ENCODE results near the gene WLS. TPM values are rescaled to one million over a fixed set of nuclear protein-coding genes. Genes with fewer than 3 reads are reported as not detected.

The WLS gene
- total and polyA plus RNA-seq, 10 of the 15 experiments (the other 5 are each of a cell fraction or from before 2014, with no cell fraction given) = 0.04 to 0.36 TPM; not detected in 8

DNA sequence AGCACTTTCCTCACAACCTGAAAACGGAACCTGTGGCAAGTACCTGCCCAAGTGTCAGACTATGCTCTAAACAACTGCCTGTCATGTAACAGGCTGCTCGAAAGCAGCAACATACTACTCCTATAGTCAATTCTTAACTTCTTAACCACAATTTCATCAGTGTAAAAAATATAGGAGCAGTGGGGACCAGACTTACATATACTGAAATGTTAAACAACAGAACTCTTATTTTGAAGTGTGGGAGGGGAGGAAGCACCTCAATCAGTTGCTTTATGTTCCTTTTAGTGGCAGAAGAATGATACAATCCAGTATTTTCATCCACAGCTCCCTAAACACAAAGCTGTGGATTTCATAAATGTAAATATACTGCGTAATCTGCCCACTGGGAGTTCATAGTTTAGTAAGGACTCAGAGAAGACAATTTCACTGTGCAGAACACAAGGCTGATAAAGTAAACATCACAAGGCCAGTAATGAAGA, 44.2 kb downstream of the WLS start:
- Histone ChIP-seq H3K9me3 (replicated peaks; ENCODE audit: control insufficient read depth, insufficient read depth, low read length) (no peaks in the 10 kb centered on the region), H3K27me3 (replicated peaks in 1 of 2; ENCODE audit: control insufficient read depth in 2 of 2, insufficient read depth in 2 of 2, low read length in 1 of 2) (no peaks in the 10 kb centered on the region; a peak in 1 of 4 replicates), H3K4me2 (ENCODE audit: control insufficient read depth, insufficient read depth) (no peak overlapping the region), H3K36me3 (ENCODE audit: control insufficient read depth in 2 of 2, insufficient read depth in 2 of 2, low read length in 1 of 2) (no peaks in the 10 kb centered on the region), H3K79me2 (ENCODE audit: control insufficient read depth, insufficient read depth, low read length) (no peaks in the 10 kb centered on the region), H4K20me1 (ENCODE audit: control insufficient read depth, insufficient read depth) (no peaks in the 10 kb centered on the region), H3K9ac (ENCODE audit: control insufficient read depth, insufficient read depth, low read length) (no peak overlapping the region), H3K27ac (ENCODE audit: control insufficient read depth, insufficient read depth) (no peak overlapping the region), H3K4me3 (no peak overlapping the region), H3K4me1 (ENCODE audit: control insufficient read depth, insufficient read depth, low read length) (no peaks in the 10 kb centered on the region), H2AFZ (ENCODE audit: control insufficient read depth, low read depth, low read length) (no peak overlapping the region)
- ChIA-PET RAD21 (ENCODE audit: unreplicated experiment) (interaction anchor here (0.8 to 2.2 kb wide), 3 partner anchors 27 to 68 kb away, joined by 3 to 7 read pairs (median 5); no protein-coding TSS in a partner anchor), CTCF (interaction anchor here (1.9 kb wide), 1 partner anchor 68 kb away, joined by 9 read pairs; no protein-coding TSS in a partner anchor), SMC1A (ENCODE audit: uncharacterized antibody, unreplicated experiment) (interaction anchor here (0.8 to 5.5 kb wide), 5 partner anchors 12 to 338 kb away, joined by 3 to 21 read pairs (median 4); no protein-coding TSS in a partner anchor), POLR2A (no interaction called here)
- DNase-seq (ENCODE audit: low read depth, low spot score) = no peak
- WGBS (ENCODE audit: insufficient coverage, insufficient replicate concordance, low lambda C conversion rate, missing lambda C conversion rate) = 8% methylated on average over 3 of the region's 3 CpGs
- ATAC-seq = peak; percentile 85
- FAIRE-seq = no peak
- BruUV-seq (replicated peaks) = no TSS peak
- in situ Hi-C loops (cut with MboI) = no loop called here
- intact Hi-C loops (cut with micrococcal nuclease; ENCODE audit: unreplicated experiment) = no loop called here
- TF ChIP-seq IKZF1 (conservative IDR thresholded peaks at IDR 0.05) = peak; percentile 50
- TF ChIP-seq, protein P1, sequence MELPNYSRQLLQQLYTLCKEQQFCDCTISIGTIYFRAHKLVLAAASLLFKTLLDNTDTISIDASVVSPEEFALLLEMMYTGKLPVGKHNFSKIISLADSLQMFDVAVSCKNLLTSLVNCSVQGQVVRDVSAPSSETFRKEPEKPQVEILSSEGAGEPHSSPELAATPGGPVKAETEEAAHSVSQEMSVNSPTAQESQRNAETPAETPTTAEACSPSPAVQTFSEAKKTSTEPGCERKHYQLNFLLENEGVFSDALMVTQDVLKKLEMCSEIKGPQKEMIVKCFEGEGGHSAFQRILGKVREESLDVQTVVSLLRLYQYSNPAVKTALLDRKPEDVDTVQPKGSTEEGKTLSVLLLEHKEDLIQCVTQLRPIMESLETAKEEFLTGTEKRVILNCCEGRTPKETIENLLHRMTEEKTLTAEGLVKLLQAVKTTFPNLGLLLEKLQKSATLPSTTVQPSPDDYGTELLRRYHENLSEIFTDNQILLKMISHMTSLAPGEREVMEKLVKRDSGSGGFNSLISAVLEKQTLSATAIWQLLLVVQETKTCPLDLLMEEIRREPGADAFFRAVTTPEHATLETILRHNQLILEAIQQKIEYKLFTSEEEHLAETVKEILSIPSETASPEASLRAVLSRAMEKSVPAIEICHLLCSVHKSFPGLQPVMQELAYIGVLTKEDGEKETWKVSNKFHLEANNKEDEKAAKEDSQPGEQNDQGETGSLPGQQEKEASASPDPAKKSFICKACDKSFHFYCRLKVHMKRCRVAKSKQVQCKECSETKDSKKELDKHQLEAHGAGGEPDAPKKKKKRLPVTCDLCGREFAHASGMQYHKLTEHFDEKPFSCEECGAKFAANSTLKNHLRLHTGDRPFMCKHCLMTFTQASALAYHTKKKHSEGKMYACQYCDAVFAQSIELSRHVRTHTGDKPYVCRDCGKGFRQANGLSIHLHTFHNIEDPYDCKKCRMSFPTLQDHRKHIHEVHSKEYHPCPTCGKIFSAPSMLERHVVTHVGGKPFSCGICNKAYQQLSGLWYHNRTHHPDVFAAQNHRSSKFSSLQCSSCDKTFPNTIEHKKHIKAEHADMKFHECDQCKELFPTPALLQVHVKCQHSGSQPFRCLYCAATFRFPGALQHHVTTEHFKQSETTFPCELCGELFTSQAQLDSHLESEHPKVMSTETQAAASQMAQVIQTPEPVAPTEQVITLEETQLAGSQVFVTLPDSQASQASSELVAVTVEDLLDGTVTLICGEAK (IDR thresholded peaks at IDR 0.05; ENCODE audit: borderline replicate concordance) = no peak
- TF ChIP-seq ZNF24 (IDR thresholded peaks at IDR 0.05) = no peak
- TF ChIP-seq SMC3 (IDR thresholded peaks at IDR 0.05; ENCODE audit: borderline replicate concordance, low read length) = no peak
- TF ChIP-seq ATF7 (IDR thresholded peaks at IDR 0.05; ENCODE audit: low read depth) = 0 out of 2 replicates have a peak, but pooled peaks have one; percentile 46
- TF ChIP-seq POLR2AphosphoS2 (IDR thresholded peaks at IDR 0.05; ENCODE audit: low read depth, low read length) = no peak
- peak; percentile 51 for TF ChIP-seq MTA2 (IDR thresholded peaks at IDR 0.05; ENCODE audit: low read depth)
- TF ChIP-seq MTA3 (IDR thresholded peaks at IDR 0.05; ENCODE audit: borderline replicate concordance, low read length) = no peak
- TF ChIP-seq PAX5 (IDR thresholded peaks at IDR 0.05; ENCODE audit: borderline replicate concordance, low read depth, low read length) = no peak
- TF ChIP-seq, protein P2, sequence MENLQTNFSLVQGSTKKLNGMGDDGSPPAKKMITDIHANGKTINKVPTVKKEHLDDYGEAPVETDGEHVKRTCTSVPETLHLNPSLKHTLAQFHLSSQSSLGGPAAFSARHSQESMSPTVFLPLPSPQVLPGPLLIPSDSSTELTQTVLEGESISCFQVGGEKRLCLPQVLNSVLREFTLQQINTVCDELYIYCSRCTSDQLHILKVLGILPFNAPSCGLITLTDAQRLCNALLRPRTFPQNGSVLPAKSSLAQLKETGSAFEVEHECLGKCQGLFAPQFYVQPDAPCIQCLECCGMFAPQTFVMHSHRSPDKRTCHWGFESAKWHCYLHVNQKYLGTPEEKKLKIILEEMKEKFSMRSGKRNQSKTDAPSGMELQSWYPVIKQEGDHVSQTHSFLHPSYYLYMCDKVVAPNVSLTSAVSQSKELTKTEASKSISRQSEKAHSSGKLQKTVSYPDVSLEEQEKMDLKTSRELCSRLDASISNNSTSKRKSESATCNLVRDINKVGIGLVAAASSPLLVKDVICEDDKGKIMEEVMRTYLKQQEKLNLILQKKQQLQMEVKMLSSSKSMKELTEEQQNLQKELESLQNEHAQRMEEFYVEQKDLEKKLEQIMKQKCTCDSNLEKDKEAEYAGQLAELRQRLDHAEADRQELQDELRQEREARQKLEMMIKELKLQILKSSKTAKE (IDR thresholded peaks at IDR 0.05; ENCODE audit: low read depth, poor library complexity, severe bottlenecking) = peak; percentile 92
- no peak for TF ChIP-seq YBX1 (IDR thresholded peaks at IDR 0.05)
- peak in 1 of 2 experiments; percentile 14; a peak in 2 of 4 replicates for TF ChIP-seq EP300 (IDR thresholded peaks at IDR 0.05; ENCODE audit: borderline replicate concordance in 1 of 2, control insufficient read depth in 1 of 2, low read depth in 2 of 2, low read length in 2 of 2)
- TF ChIP-seq MYC (IDR thresholded peaks at IDR 0.05; ENCODE audit: insufficient read depth, insufficient read length, insufficient replicate concordance, low read length, severe bottlenecking) = no peak
- no peak for TF ChIP-seq POU2F2 (IDR thresholded peaks at IDR 0.05; ENCODE audit: borderline replicate concordance, low read depth, low read length)
- no peak for TF ChIP-seq SMAD1 (IDR thresholded peaks at IDR 0.05; ENCODE audit: low read depth, partially characterized antibody)
- TF ChIP-seq SREBF1 (IDR thresholded peaks at IDR 0.05; ENCODE audit: low read length) = no peak
- no peak for TF ChIP-seq NBN (IDR thresholded peaks at IDR 0.05)

Data from GM12878 (cell line).